GM18502 (cell line): ENCODE measurements around the gene BNIP3.

ENCODE experiments used
- ATAC-seq: cut with Tn5 transposase; IDR thresholded peaks from one replicate; pipeline ENCODE4 v1.9.1; 2021; ENCODE audit warnings: mild to moderate bottlenecking; ENCODE audit not compliant: unreplicated experiment, poor library complexity

Gene BNIP3

GRCh38 chr10:131981429-131982184 is at the start of gene BNIP3:
Gene BNIP3 (minus strand): TSS chr10:131981923. CDS start chr10:131981806, 117 bp downstream.
- peak; percentile 89 for ATAC-seq

GRCh38 chr10:132030898-132031463 is 49.3 kb upstream of the BNIP3 start:
- no peak for ATAC-seq

- no peak for ATAC-seq
These were observed 47.0 kb upstream of the BNIP3 start for GRCh38 chr10:132028706-132029105.

GRCh38 chr10:132027423-132027983 is 45.8 kb upstream of the BNIP3 start:
- no peak for ATAC-seq

GRCh38 chr10:132023092-132023811 is 41.5 kb upstream of the BNIP3 start:
- ATAC-seq: peak; percentile 69

- no peak for ATAC-seq
These were observed 40.5 kb upstream of the BNIP3 start for GRCh38 chr10:132022241-132022640.

- no peak for ATAC-seq
These were observed 39.9 kb upstream of the BNIP3 start for GRCh38 chr10:132021504-132022143.

- ATAC-seq: no peak
These were observed 39.3 kb upstream of the BNIP3 start for GRCh38 chr10:132021046-132021445.

- ATAC-seq: no peak
These were observed 38.7 kb upstream of the BNIP3 start for GRCh38 chr10:132020456-132020855.

GRCh38 chr10:132019366-132019765 is 37.6 kb upstream of the BNIP3 start:
- ATAC-seq: no peak

- no peak for ATAC-seq
These were observed 36.7 kb upstream of the BNIP3 start for GRCh38 chr10:132018446-132018845.

GRCh38 chr10:132016514-132016913 is 34.8 kb upstream of the BNIP3 start:
- no peak for ATAC-seq

GRCh38 chr10:132011445-132011844 is 29.7 kb upstream of the BNIP3 start:
- no peak for ATAC-seq

- no peak for ATAC-seq
These were observed 29.3 kb upstream of the BNIP3 start for GRCh38 chr10:132011024-132011423.

- ATAC-seq: no peak
These were observed 28.8 kb upstream of the BNIP3 start for GRCh38 chr10:132010483-132010882.

GRCh38 chr10:132009575-132009974 is 27.9 kb upstream of the BNIP3 start:
- ATAC-seq: no peak

- no peak for ATAC-seq
These were observed 26.0 kb upstream of the BNIP3 start for GRCh38 chr10:132007681-132008080.

GRCh38 chr10:132006966-132007365 is 25.2 kb upstream of the BNIP3 start:
- ATAC-seq: no peak

- no peak for ATAC-seq
These were observed 23.4 kb upstream of the BNIP3 start for GRCh38 chr10:132005147-132005546.

GRCh38 chr10:132004052-132004451 is 22.3 kb upstream of the BNIP3 start:
- ATAC-seq: no peak
